HG03280 (cell line): Measurements from ENCODE around the gene HOXC6.

Experiments
- ATAC-seq: cut with Tn5 transposase; IDR thresholded peaks from one replicate; pipeline ENCODE4 v1.9.1; 2021; ENCODE audit warnings: mild to moderate bottlenecking, moderate library complexity; ENCODE audit not compliant: unreplicated experiment

The HOXC6 gene

GRCh38 chr12:54028314-54029201 is at the start of gene HOXC6:
TSS of gene HOXC6 (plus strand) at chr12:54028440. CDS start at chr12:54028522, 82 bp downstream.
- ATAC-seq: no peak

DNA sequence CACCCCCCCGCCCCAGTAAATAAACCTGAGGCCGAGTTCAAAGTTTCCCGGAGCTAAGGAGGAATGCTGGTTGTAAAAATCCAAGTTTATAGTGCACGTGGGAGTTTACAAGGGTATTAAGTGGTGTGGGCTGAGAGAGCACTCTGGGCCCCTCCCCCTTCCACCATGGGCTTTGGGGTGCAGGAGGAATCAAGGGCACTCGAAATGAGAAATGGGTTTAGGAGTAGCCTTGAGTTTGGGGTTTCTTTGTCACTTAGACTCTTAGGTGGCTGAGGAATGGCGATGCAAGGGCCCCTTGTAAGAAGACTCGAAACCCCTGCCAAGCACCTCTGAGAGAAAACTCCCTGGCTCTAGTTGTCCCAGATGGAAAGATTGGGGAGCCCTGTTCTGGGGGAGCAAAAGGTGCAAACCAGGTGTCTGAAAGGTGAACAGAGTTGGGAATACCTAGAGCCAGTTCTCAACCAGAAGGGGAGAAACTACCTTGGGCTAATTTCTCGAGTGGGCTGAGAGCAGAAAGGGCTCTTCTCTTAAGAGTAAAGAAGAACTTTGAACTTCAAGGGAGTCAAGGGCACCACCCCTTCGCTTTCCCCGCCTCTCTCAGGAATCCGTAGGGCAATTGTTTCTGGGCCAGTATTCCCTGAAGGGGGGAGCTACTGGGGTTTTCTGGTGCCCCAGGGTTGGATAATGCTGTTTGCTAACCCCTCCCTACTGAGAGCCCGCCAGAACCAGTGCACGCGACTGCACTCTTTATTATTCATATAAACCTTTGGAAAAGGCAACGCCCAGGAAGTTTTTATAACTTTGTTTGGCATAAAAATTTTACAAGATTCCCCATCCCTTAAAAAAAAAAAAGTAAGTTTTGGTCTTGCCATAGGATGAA is 49.5 kb upstream of the HOXC6 start:
- no peak for ATAC-seq

- no peak for ATAC-seq
Observed at GRCh38 chr12:53980104-53980801, 48.0 kb upstream of the HOXC6 start.

- no peak for ATAC-seq
Observed at GRCh38 chr12:53980802-53981496, 47.3 kb upstream of the HOXC6 start.

DNA sequence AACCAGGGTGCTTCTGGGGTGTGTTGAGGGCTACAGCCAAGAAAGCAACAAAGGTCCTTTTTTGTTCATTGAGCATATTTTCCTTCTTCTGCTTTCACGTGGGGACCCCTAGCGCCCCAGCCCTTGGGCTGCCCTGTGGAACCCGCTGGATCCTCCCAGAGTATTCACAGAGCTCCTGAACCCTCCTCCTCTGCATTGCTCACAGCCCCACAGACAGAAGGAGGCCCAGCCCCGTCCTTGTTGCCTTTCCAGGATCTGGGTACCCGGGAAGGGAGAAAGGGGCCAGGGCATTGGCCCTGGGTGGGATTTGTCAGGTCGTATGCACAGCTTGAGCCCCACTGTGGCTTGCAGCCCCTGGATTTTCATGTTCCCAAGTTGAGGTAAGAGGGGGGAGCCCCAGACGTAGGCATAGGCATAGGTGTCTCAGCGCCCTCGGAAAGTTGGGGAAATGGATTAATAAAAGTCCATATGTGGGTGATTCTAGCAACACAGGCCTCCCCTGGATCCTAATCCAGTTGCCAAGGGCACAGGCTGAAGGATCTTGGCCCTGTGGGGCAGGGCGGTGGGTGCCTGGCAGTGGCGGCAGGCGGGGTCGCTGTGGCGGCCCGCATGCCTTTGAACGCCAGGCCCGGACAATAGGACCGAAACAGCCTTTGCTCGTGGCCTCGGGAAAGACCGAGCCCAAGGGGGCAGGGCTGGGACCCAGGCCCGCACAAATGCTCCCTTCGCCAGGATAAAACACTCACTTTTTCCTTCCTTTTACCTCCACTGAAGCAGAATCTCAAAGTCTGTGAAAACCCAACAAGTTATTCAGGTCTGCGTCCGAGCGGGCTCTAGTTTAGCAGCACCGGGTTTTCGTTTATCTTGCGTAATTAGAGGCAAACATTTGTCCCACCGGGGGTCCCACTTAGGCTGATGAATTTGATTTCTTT is 46.3 kb upstream of the HOXC6 start:
- ATAC-seq: no peak

GRCh38 chr12:53982648-53983567 is 45.3 kb upstream of the HOXC6 start:
- no peak for ATAC-seq

DNA sequence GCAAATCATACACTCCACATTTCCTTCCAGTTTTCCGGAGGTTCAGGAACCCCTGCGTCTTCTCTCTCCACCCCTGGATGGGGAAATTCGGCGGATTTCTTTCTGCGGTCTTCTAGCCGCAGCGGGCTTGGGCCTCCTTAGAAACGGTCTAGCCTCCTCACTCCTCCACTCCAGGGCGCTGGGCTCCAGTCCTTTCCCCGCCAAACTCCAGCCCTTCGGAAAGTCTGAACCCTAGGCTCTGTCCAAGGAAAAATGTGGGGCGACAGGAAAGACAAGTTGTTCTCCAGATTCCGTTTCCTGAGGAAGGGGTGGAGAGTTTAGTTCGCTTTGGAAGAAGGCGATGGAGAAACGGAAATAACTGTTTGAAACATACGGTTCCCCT is 44.7 kb upstream of the HOXC6 start:
- no peak for ATAC-seq

DNA sequence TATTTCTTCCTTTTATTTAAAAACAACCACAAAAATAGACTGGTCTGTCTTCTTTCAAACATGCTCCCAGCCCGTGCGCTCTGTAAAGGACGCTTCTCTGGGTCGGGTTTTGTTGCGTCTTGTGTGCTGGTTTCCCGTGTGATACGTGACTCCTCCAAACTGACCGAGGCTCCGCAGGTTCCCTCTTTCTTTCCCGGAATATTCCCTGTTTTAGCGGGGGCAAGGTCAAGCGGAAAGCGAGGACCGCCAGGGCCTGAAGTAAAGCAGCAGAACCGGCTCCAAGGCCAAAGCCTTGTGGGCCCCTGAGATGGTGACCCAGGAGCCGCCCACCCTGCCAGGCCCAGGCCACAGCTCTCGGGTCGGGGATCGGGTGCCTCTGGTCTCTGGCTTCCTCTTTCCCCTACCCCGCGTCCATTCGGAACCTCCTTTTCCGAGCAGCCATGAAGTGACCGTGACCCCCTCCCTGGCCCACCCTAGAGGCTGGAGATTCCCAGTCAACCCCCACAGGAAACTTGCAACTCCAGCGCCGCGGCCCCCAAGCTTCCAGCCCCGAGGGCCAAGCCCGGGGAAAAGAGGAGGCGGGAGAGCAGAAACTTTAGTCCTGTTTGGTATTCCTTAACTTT is 44.2 kb upstream of the HOXC6 start:
- no peak for ATAC-seq

DNA sequence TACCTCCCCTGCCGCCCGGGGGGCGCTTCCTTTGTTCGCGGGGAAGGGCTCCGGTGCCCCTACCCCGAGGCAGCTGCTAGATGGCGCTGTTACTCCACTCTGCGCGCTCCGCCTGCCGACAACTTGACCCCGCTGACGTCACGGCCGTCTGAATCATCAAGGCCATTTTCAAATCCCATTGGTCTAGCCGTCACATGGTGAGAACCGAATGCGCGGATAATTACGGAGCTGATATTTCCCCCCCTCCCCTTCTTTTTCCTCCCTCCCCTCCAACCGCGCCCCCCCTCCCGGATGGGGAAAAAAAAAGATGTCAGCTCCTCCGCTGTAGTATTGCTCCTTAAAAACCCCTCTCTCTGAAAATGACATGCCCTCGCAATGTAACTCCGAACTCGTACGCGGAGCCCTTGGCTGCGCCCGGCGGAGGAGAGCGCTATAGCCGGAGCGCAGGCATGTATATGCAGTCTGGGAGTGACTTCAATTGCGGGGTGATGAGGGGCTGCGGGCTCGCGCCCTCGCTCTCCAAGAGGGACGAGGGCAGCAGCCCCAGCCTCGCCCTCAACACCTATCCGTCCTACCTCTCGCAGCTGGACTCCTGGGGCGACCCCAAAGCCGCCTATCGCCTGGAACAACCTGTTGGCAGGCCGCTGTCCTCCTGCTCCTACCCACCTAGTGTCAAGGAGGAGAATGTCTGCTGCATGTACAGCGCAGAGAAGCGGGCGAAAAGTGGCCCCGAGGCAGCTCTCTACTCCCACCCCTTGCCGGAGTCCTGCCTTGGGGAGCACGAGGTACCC is 43.1 kb upstream of the HOXC6 start, which contains the start of gene HOXC10:
Gene HOXC10 (plus strand): TSS at position 246 of the 791 bp plus-strand sequence. CDS start 114 bp downstream, at position 360.
- no peak for ATAC-seq

GRCh38 chr12:53985692-53985993 is 42.6 kb upstream of the HOXC6 start:
- ATAC-seq: no peak

DNA sequence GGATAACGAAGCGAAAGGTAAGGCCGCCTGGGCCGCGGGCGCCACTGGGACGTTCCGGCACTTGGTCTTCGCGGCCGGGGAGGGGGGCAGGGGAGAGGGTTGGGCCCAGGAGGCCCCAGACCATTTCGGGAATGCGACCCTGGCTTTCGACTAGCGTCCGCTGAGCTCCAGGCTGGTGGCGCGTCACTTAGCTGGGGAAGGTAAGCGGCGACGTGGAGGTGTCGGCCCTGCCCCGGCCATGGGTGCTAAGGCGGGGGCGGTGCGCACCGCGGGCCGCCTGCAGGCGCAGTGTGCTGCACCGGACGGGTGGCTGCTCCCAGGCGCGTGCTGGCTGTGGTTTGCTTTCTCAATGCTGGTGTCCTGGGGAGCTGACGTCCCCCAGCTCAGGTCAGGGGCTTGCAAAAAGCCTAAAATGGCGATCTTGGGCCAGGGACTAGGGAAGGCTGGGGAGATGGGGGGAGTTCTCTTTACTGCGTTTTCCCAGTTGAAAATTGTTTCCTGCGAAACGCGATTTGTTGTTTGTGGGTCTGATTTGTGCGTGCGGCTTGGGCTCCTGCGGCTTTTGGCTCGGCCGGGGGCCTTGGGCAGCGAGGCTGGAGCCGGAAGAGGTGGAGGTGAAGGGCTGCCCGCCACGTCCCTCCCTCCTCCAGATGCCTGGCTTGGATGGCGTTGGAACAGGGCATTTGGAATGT is 42.1 kb upstream of the HOXC6 start:
- ATAC-seq: no peak

GRCh38 chr12:53986686-53987483 is 41.4 kb upstream of the HOXC6 start:
- no peak for ATAC-seq

DNA sequence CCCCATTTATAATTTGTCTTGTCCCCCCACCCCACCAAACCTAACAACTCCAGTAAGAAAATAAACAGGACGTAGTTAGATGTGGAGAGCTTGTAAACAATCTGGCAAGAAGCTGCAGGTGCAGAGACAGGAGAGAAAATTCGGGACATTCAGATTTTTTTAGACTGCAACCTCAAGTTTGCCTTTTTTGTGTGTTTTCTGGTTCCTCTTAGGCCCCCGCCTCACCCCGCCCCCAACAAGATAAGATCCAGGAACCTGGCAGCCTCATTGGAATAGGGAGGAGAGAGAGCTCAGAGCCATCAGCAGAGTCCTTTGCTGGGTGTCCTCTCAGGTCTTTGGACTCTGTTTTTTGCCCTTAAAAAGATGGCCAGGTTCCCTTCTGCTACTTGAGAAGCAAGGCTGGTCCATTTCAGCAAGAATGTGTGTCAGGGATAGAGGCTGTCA is 40.4 kb upstream of the HOXC6 start:
- ATAC-seq: no peak

DNA sequence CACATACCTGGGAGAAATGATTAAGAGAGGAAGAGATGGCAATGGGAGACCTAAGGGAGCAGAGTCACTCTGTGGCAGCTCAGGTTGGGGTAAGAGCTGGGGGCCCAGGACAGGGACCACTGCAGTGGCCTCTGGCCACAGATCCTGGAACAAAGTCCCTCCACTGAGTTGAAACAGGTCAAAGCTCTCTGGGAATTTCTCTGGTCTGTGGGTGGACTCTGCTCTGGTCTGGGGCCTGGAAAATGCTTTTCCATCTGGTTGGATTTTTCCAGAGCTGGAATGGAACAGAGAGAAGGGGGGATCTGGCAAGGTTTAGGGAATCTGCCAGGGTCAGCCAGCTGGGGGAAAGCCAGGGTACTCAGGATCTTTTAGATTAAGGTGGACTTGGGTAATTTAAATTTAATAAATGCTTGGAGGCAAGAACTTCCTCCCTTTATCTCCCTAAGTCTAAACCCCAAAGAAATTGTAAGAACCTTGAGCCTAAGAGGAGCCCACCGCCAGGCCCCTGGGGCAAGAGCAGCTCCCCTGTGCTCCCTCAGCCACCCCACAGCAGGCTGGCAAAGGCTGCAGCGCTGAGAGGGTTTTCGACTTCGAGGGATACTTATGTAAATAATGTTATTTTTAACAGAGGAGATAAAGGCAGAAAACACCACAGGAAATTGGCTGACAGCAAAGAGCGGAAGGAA is 39.6 kb upstream of the HOXC6 start:
- no peak for ATAC-seq
